Daoy (cell line): ENCODE measurements around the gene SMAD3. TPM values are rescaled to one million over a fixed set of nuclear protein-coding genes. Genes with fewer than 3 reads are reported as not detected.
"Not testable (repeated sequence)": the region's sequence is repeated elsewhere in the genome, so short reads cannot be mapped to it uniquely, and the experiment has no call there.

Source experiments
- DNase-seq: peaks from one replicate; pipeline ENCODE4 v3.0.0-alpha.2; 2015; ENCODE audit warnings: low read depth
- total RNA-seq: library from RNA; depleted of rRNA; stranded (reverse); fragments of >200 nt; shearing (Covaris generic); gene quantifications from 2 replicates; pipeline ENCODE4 v1.2.3, GENCODE V29; 2014

The SMAD3 gene
- total RNA-seq, 1 experiment from 2014 or later, result 48.1 TPM

GRCh38 chr15:67109141-67110034, 44.0 kb downstream of the SMAD3 start:
- peak; percentile 99 for DNase-seq

DNA sequence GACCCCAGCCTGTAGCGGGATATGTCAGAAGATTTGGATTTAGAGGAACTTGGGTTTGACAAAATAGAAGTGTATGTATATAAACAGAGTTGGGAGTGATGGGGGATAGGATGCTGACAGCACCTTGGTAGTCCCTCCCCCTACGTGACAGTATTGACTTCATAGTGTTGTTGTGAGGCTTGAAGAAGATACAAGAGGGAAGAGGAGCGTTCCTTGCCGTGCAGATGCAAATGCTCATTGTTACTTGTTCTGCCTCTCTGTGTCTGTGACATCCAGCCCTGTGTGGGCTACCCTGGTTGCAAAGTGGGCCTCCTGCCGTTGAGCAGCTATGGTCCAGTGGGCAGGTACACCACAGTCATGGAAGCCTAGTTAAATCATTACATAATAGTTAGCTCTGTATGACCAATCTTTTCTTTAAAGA, 45.0 kb downstream of the SMAD3 start:
- DNase-seq, result no peak

GRCh38 chr15:67110958-67111864, 45.8 kb downstream of the SMAD3 start:
- no peak for DNase-seq

DNA sequence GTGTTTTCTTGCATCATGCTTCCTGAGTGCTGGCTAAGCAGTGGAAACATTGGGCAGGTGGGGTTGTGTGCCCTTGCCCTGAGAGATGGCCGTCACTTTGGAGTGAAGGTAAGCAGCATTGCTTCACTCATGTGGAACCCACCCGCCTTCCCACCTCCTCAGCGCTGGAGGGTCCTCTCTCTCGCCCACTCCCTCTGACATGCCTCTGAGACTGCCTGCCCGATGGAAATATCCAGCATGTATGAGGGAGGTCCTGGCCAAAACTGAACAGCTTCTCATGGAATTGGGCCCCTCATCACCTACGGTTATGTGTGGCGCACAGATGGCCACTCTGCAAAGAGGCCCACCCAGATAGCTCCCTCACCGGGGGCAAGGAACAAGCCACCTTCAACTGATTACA, 48.6 kb downstream of the SMAD3 start:
- DNase-seq, result no peak

- DNase-seq, result no peak
Observed at GRCh38 chr15:67114846-67115585, 49.6 kb downstream of the SMAD3 start.

GRCh38 chr15:67115586-67115969, 50.2 kb downstream of the SMAD3 start:
- DNase-seq, result no peak

DNA sequence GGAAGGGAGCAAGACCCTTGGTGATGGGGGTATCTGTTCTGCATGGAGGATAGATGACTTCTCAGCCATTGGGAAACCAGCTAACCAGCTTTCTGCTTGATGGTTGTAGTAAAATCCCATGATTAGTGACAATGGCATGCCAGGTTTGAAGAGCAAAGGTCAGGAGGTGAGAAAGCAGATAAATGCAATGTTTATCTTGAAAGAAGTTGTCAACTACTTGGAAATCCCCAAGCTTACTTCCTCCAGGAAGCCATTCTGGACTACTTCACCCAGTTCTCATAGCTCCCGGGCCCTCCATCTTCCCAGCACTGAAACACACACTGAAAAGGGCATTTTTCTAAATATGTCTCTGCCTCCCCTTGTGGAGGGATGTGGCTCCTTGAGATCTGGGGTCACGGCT, 51.3 kb downstream of the SMAD3 start:
- peak; percentile 65 for DNase-seq

DNA sequence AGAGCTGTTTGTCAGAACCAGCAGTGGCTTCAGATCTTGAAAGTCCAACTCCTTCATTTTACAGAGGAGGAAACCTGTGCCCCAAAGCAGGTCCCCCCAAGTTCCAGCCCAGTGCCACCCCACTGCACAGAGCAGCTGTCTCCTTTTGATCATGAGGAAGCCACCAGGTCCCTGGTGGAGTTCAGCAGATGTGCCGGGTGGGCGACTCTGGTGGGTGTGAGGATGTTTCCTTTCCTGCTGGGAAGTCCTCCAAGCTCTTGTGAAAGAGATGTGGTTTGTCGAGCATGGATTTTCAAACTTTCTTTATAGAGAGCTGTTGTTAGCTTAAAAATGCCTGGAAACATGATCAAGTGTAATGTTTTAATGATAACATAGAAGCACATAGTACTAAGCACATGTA, 52.0 kb downstream of the SMAD3 start:
- no peak for DNase-seq

- no peak for DNase-seq
Observed at GRCh38 chr15:67118808-67119207, 53.4 kb downstream of the SMAD3 start.

GRCh38 chr15:67119238-67119846, 53.9 kb downstream of the SMAD3 start:
- DNase-seq, result no peak

- DNase-seq, result no peak
Observed at GRCh38 chr15:67120009-67120838, 54.8 kb downstream of the SMAD3 start.

DNA sequence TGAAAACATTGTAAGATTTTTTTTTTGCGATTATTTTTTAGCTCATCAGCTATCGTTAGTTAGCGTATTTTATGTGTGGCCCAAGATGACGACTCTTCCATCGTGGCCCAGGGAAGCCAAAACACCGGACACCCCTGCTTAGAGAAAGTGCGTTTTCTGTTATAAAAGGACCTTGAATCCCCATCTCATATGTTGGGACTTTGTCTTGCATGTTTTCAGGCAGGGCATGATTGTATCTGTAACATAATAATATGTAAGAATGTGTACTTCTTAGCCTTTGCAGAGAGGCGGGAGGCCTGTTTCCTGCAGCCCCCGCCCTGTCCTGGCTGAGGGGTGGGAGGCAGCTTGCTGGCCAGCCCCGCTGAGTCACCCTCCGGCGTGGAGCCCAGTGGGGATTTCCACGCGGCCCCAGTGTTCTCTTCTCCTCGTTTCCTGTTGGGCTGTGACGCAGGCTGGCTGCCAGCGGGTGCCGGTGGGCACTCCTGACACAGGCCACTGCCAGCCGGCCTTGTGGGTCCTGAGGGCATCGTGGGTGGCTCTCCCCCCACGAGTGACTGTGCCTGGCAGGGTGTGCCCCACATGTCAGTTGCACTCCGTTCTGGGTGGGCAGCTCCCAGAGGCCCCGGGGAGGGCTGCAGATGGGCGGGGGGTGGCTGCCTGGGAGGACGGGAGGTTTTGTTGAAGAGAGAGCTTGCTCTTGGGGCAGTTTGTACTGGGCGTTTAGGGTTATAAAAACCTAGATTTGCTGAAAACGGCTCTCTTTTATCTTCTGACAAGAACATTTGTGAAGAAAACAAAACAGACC, 55.6 kb downstream of the SMAD3 start:
- DNase-seq, result peak; percentile 93

GRCh38 chr15:67121644-67122605, 56.5 kb downstream of the SMAD3 start:
- no peak for DNase-seq

DNA sequence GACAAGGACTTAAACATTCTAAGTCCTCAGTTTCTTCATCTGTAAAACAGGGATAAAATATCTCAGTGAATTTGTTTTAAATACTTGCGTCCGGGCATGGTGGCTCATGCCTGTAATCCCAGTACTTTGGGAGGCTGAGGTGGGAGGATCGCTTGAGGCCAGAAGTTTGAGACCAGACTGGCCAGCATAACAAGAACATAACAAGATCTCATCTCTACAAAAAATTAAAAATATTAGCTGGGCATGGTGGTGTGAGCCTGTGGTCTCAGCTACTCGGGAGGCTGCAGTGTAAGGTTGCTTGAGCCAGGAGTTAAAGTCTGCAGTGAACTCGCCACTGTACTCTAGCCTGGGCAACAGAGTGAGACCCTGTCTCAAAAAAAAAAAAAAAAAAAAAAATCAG, 57.4 kb downstream of the SMAD3 start:
- not testable (repeated sequence) for DNase-seq

- not testable (repeated sequence) for DNase-seq
Observed at GRCh38 chr15:67123291-67123690, 57.9 kb downstream of the SMAD3 start.

DNA sequence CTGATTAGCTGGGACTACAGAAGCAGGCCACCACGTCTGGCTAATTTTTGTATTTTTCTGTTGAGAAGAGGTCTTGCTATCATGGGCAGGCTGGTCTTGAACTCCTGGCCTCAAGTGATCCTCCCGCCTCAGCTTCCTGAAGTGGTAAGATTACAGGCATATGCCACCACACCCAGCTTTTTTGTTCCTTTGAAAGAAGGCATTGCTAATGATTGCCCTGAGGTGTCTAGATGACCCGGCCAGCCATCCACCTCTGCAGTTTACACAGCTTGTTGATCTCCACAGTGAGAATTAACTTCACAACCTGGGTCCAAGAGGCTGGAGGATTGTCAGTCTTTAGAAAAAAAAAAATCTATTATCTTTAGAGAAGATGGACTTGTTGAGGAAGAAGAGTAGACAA, 58.7 kb downstream of the SMAD3 start:
- DNase-seq, result no peak

DNA sequence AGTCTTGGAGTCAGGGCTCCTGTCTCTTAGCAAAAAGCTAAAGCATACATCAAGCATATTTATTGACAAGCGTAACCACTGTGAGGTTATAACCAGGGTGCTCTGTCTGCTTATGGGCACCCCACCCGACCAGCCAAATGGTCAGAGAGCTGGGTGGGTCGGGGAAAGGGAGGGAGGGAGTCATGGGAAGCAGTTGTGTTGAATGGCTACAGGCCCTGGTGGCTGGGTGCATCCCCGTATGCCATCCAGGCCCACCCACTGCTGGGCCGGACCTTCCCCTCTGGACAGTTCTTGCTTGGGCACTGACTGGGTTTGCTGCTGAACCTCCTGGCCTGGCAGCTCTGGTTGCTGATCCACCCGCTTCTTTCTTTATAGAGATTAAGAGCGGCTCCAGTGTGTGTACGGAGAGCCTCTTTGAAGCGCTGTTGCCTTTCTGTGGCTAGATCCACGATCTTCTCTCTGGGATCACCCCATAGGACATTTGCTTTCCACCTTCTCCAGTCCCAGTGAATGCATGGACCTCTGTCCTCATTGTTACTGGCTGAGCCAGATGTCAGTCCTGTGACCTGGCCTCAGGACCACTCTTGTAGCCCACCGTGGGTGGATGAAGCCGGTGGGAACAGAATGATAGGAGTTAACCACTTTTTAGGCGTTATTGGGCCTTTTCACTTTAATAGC, 59.6 kb downstream of the SMAD3 start:
- DNase-seq, result peak; percentile 88
